OCI-LY7 (cell line): ENCODE results near the gene TRMT44.

ENCODE experiments used
- EZH2phosphoT487 ChIP-seq: fragments of 200-600 bp; sonication (generic); IDR thresholded peaks from 2 replicates; pipeline ENCODE4 v1.6.1; 2018; ENCODE audit warnings: low read depth, borderline replicate concordance, mild to moderate bottlenecking, mixed run types, antibody characterized with exemption, low read length, moderate library complexity, mixed read lengths
- TF ChIP-seq, protein P1 (sequence below): fragments of 200-600 bp; sonication (generic); conservative IDR thresholded peaks from 2 replicates; pipeline ENCODE4 v1.5.1; 2014; ENCODE audit warnings: mild to moderate bottlenecking, antibody characterized with exemption, low read length, moderate library complexity, mixed read lengths

DNA sequence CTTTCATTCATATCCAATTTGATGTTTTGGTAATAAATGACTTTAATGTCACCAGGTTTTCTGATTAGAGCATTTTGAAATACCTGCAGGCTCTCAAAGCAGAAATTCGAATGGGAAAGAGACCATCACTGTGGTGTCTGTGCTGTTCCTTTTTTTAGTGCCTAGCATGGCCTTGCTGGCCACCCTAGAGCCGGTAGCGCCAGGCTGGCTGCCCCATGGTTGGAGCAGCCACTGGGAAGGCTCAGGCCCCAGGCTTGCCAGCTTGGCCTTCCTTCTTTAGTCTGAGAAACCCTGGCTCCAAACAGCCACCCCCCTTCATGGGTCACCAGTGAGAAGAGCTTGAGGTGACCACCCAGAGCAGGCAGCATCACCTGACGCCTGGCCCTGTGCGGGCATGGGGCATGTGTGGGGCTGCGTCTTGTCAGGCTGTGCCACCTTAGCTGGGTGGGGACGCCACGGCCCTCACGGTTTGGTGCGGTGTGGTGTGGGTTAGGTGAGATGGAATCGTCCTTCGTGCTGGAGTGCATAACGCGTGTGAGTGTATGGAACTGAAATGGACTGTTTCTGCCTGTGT is 30.0 kb downstream of the TRMT44 start:
- TF ChIP-seq, protein P1, sequence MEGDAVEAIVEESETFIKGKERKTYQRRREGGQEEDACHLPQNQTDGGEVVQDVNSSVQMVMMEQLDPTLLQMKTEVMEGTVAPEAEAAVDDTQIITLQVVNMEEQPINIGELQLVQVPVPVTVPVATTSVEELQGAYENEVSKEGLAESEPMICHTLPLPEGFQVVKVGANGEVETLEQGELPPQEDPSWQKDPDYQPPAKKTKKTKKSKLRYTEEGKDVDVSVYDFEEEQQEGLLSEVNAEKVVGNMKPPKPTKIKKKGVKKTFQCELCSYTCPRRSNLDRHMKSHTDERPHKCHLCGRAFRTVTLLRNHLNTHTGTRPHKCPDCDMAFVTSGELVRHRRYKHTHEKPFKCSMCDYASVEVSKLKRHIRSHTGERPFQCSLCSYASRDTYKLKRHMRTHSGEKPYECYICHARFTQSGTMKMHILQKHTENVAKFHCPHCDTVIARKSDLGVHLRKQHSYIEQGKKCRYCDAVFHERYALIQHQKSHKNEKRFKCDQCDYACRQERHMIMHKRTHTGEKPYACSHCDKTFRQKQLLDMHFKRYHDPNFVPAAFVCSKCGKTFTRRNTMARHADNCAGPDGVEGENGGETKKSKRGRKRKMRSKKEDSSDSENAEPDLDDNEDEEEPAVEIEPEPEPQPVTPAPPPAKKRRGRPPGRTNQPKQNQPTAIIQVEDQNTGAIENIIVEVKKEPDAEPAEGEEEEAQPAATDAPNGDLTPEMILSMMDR: no peak
- TF ChIP-seq EZH2phosphoT487: no peak
